ENCODE data around the gene METTL4.
"Not testable (repeated sequence)": the region's sequence is repeated elsewhere in the genome, so short reads cannot be mapped to it uniquely, and the experiment has no call there.

METTL4 gene

GRCh38 chr18:2536063-2536462 lies 35.2 kb downstream of the METTL4 start:
- no peak overlapping the region for H3K27ac ChIP-seq
- no peak for TF ChIP-seq CTCF (conservative IDR thresholded peaks at IDR 0.05)

- H3K27ac ChIP-seq, result no peak overlapping the region
- TF ChIP-seq CTCF (conservative IDR thresholded peaks at IDR 0.05), result no peak
These were observed 35.8 kb downstream of the METTL4 start for GRCh38 chr18:2535419-2535910.

- no peak overlapping the region for H3K27ac ChIP-seq
- no peak for TF ChIP-seq CTCF (conservative IDR thresholded peaks at IDR 0.05)
These were observed 36.4 kb downstream of the METTL4 start for GRCh38 chr18:2534906-2535305.

GRCh38 chr18:2532797-2533196 lies 38.5 kb downstream of the METTL4 start:
- no peak overlapping the region for H3K27ac ChIP-seq
- no peak for TF ChIP-seq CTCF (conservative IDR thresholded peaks at IDR 0.05)

GRCh38 chr18:2531751-2532150 lies 39.6 kb downstream of the METTL4 start:
- H3K27ac ChIP-seq, result no peak overlapping the region
- TF ChIP-seq CTCF (conservative IDR thresholded peaks at IDR 0.05), result no peak

GRCh38 chr18:2529154-2529553 lies 42.2 kb downstream of the METTL4 start:
- TF ChIP-seq CTCF (conservative IDR thresholded peaks at IDR 0.05), result no peak
- H3K27ac ChIP-seq, result no peak overlapping the region

GRCh38 chr18:2526329-2526728 lies 45.0 kb downstream of the METTL4 start:
- no peak for TF ChIP-seq CTCF (conservative IDR thresholded peaks at IDR 0.05)
- no peak overlapping the region for H3K27ac ChIP-seq

- H3K27ac ChIP-seq, result not testable (repeated sequence)
These were observed 46.5 kb downstream of the METTL4 start for GRCh38 chr18:2524794-2525198.

All from VCaP (cell line).